Measurements from ENCODE around the gene ENO2.

The ENO2 gene

GRCh38 chr12:6899427-6899826 is 15.0 kb upstream of the ENO2 start:
- Histone ChIP-seq H3K4me3 (ENCODE audit: low read depth, low read length) (no peak overlapping the region), H2AFZ (no peak overlapping the region), H3K9ac (no peak overlapping the region), H3K36me3 (ENCODE audit: control insufficient read depth, insufficient read depth, low read length) (no peaks in the 10 kb centered on the region), H3K4me2 (ENCODE audit: low read length) (no peak overlapping the region), H3K9me3 (ENCODE audit: control insufficient read depth, low read length) (no peaks in the 10 kb centered on the region), H3K27me3 (ENCODE audit: control insufficient read depth, insufficient read depth, low read length) (no peaks in the 10 kb centered on the region), H3K27ac (no peak overlapping the region), H3K79me2 (no peaks in the 10 kb centered on the region), H3K4me1 (peaks cover 8% of the 10 kb centered on the region)
- no peak for TF ChIP-seq CTCF (IDR thresholded peaks at IDR 0.05)

- H3K79me2 ChIP-seq, result no peaks in the 10 kb centered on the region
- no peaks in the 10 kb centered on the region for H3K9me3 ChIP-seq (ENCODE audit: control insufficient read depth, low read length)
- TF ChIP-seq CTCF (IDR thresholded peaks at IDR 0.05), result no peak
- H3K4me1 ChIP-seq, result peaks cover 8% of the 10 kb centered on the region
- no peak overlapping the region for H3K4me2 ChIP-seq (ENCODE audit: low read length)
- H3K27ac ChIP-seq, result no peak overlapping the region
- no peak overlapping the region for H2AFZ ChIP-seq
- H3K4me3 ChIP-seq (ENCODE audit: low read depth, low read length), result no peak overlapping the region
- H3K9ac ChIP-seq, result no peak overlapping the region
- H3K36me3 ChIP-seq (ENCODE audit: control insufficient read depth, insufficient read depth, low read length), result no peaks in the 10 kb centered on the region
- H3K27me3 ChIP-seq (ENCODE audit: control insufficient read depth, insufficient read depth, low read length), result no peaks in the 10 kb centered on the region
Measured at GRCh38 chr12:6899837-6900519, 14.4 kb upstream of the ENO2 start.

- Histone ChIP-seq H3K9ac (no peak overlapping the region), H2AFZ (no peak overlapping the region), H3K79me2 (no peaks in the 10 kb centered on the region), H3K9me3 (ENCODE audit: control insufficient read depth, low read length) (no peaks in the 10 kb centered on the region), H3K4me3 (ENCODE audit: low read depth, low read length) (no peak overlapping the region), H3K4me1 (peaks cover 8% of the 10 kb centered on the region), H3K27ac (no peak overlapping the region), H3K4me2 (ENCODE audit: low read length) (no peak overlapping the region), H3K27me3 (ENCODE audit: control insufficient read depth, insufficient read depth, low read length) (no peaks in the 10 kb centered on the region), H3K36me3 (ENCODE audit: control insufficient read depth, insufficient read depth, low read length) (no peaks in the 10 kb centered on the region)
- no peak for TF ChIP-seq CTCF (IDR thresholded peaks at IDR 0.05)
Measured at GRCh38 chr12:6902448-6902847, 11.9 kb upstream of the ENO2 start.

GRCh38 chr12:6903722-6904121 is 10.7 kb upstream of the ENO2 start:
- peak overlapping the region; percentile 95 for H2AFZ ChIP-seq
- H3K9ac ChIP-seq, result no peak overlapping the region
- H3K9me3 ChIP-seq (ENCODE audit: control insufficient read depth, low read length), result no peaks in the 10 kb centered on the region
- H3K4me2 ChIP-seq (ENCODE audit: low read length), result peak overlapping the region; percentile 87
- TF ChIP-seq CTCF (IDR thresholded peaks at IDR 0.05), result no peak
- H3K4me3 ChIP-seq (ENCODE audit: low read depth, low read length), result peak overlapping the region; percentile 75
- H3K79me2 ChIP-seq, result no peaks in the 10 kb centered on the region
- no peak overlapping the region for H3K27ac ChIP-seq
- H3K36me3 ChIP-seq (ENCODE audit: control insufficient read depth, insufficient read depth, low read length), result no peaks in the 10 kb centered on the region
- peaks cover 8% of the 10 kb centered on the region for H3K4me1 ChIP-seq
- no peaks in the 10 kb centered on the region for H3K27me3 ChIP-seq (ENCODE audit: control insufficient read depth, insufficient read depth, low read length)
